CD8-positive, alpha-beta memory T cell (primary cell): ENCODE results near the gene DAPK3. TPM values are rescaled to one million over a fixed set of nuclear protein-coding genes. Genes with fewer than 3 reads are reported as not detected.

Source experiments
- CTCF ChIA-PET: fragments of 350-600 bp; sonication (Branson Sonifier 250); formaldehyde crosslinking; loops from one replicate; lab custom pipeline; 2021; ENCODE audit warnings: antibody characterized with exemption; lab: Charles Lee
- POLR2A ChIA-PET: fragments of 350-600 bp; sonication (Branson Sonifier 250); formaldehyde crosslinking; loops from one replicate; lab custom pipeline; 2021; ENCODE audit warnings: antibody characterized with exemption; lab: Charles Lee
- DNase-seq, 5 donors: peaks; one replicate each; pipeline versions ENCODE4 v3.0.0 to v3.0.0-alpha.2; 2020 to 2022; ENCODE audit warnings: mixed read lengths in 1 of 5
- H3K27ac ChIP-seq: one replicate; pipeline ENCODE4 v1.7.0; 2013; ENCODE audit warnings: low read depth, mild to moderate bottlenecking, low read length, moderate library complexity
- H3K27me3 ChIP-seq: 2 replicates; pipeline ENCODE4 v1.7.0; 2013; ENCODE audit warnings: low read length, mild to moderate bottlenecking; ENCODE audit not compliant: insufficient read depth, poor library complexity, severe bottlenecking
- H3K36me3 ChIP-seq: 2 replicates; pipeline ENCODE4 v1.7.0; 2013; ENCODE audit warnings: mild to moderate bottlenecking, low read length, moderate library complexity; ENCODE audit not compliant: insufficient read depth
- H3K4me1 ChIP-seq: 2 replicates; pipeline ENCODE4 v1.7.0; 2013; ENCODE audit warnings: mild to moderate bottlenecking, low read length, moderate library complexity; ENCODE audit not compliant: insufficient read depth
- H3K4me3 ChIP-seq: 2 replicates; pipeline ENCODE4 v1.7.0; 2013; ENCODE audit warnings: mild to moderate bottlenecking, low read length
- H3K9me3 ChIP-seq: 2 replicates; pipeline ENCODE4 v1.7.0; 2013; ENCODE audit warnings: mild to moderate bottlenecking, low read length
- H3K27ac Mint-ChIP-seq, 8 donors: one replicate each; pipeline ENCODE4 v1.8.0; 2020 to 2021; ENCODE audit warnings: mixed read lengths in 8 of 8, mild to moderate bottlenecking in 6 of 8, inconsistent platforms in 3 of 8, moderate library complexity in 3 of 8
- H3K27me3 Mint-ChIP-seq, 2 donors: one replicate each; pipeline ENCODE4 v1.8.0; 2020 to 2021; ENCODE audit warnings: mixed read lengths in 2 of 2, mild to moderate bottlenecking in 1 of 2, moderate library complexity in 1 of 2
- H3K36me3 Mint-ChIP-seq, 3 donors: one replicate each; pipeline ENCODE4 v1.8.0; 2020 to 2021; ENCODE audit warnings: mixed read lengths in 3 of 3, inconsistent platforms in 1 of 3, mild to moderate bottlenecking in 1 of 3
- H3K4me1 Mint-ChIP-seq, 3 donors: one replicate each; pipeline ENCODE4 v1.8.0; 2020 to 2021; ENCODE audit warnings: mixed read lengths in 3 of 3, inconsistent platforms in 1 of 3, mild to moderate bottlenecking in 1 of 3
- H3K4me3 Mint-ChIP-seq, 7 donors: one replicate each; pipeline ENCODE4 v1.8.0; 2020 to 2021; ENCODE audit warnings: mixed read lengths in 7 of 7, mild to moderate bottlenecking in 6 of 7, moderate library complexity in 4 of 7, inconsistent platforms in 2 of 7
- H3K9me3 Mint-ChIP-seq, 5 donors: one replicate each; pipeline ENCODE4 v1.8.0; 2020 to 2022; ENCODE audit warnings: mixed read lengths in 5 of 5, mild to moderate bottlenecking in 3 of 5, moderate library complexity in 2 of 5, inconsistent platforms in 1 of 5
- polyA plus RNA-seq: library from polyadenylated mRNA; unstranded; fragments of 300-500 nt; fragmentation: Illumina TruSeq; gene quantifications from one replicate; pipeline ENCODE4 v1.2.3, GENCODE V29; 2021
- total RNA-seq, 2 experiments: library from RNA; stranded (reverse); gene quantifications; one replicate each; pipeline ENCODE4 v1.2.3, GENCODE V29; 2021

Gene DAPK3
- total and polyA plus RNA-seq, 3 experiments from 2014 or later, result 38.5 to 44.9 (median 42.5) TPM

GRCh38 chr19:3923912-3924311, 47.0 kb downstream of the DAPK3 start:
- no peaks in the 10 kb centered on the region for H3K36me3 ChIP-seq
- H3K4me1 ChIP-seq, result no peaks in the 10 kb centered on the region
- Mint-ChIP-seq H3K9me3 (peaks cover 0 to 13% (median 8%) of the 10 kb centered on the region in 5 donors), H3K36me3 (peaks cover 0 to 5% (median 5%) of the 10 kb centered on the region in 3 donors), H3K4me3 (no peak overlapping the region), H3K27ac (no peak overlapping the region), H3K4me1 (no peaks in the 10 kb centered on the region), H3K27me3 (peaks cover 8 to 10% of the 10 kb centered on the region in 2 donors)
- H3K4me3 ChIP-seq, result no peak overlapping the region
- DNase-seq, result no peak
- POLR2A ChIA-PET, result no interaction called here
- CTCF ChIA-PET, result no interaction called here
- no peaks in the 10 kb centered on the region for H3K9me3 ChIP-seq
- H3K27me3 ChIP-seq, result no peaks in the 10 kb centered on the region
- H3K27ac ChIP-seq, result no peak overlapping the region

GRCh38 chr19:3923096-3923758, 47.7 kb downstream of the DAPK3 start:
- H3K36me3 ChIP-seq, result no peaks in the 10 kb centered on the region
- no peak for DNase-seq
- H3K4me1 Mint-ChIP-seq, result no peaks in the 10 kb centered on the region
- no peaks in the 10 kb centered on the region for H3K27me3 ChIP-seq
- H3K4me3 Mint-ChIP-seq, result no peak overlapping the region
- H3K27ac Mint-ChIP-seq, result no peak overlapping the region
- no peak overlapping the region for H3K27ac ChIP-seq
- POLR2A ChIA-PET, result no interaction called here
- peaks cover 0 to 5% (median 5%) of the 10 kb centered on the region in 3 donors for H3K36me3 Mint-ChIP-seq
- CTCF ChIA-PET, result no interaction called here
- peaks cover 0 to 13% (median 8%) of the 10 kb centered on the region in 5 donors for H3K9me3 Mint-ChIP-seq
- peaks cover 11 to 12% of the 10 kb centered on the region in 2 donors for H3K27me3 Mint-ChIP-seq
- no peaks in the 10 kb centered on the region for H3K4me1 ChIP-seq
- H3K9me3 ChIP-seq, result no peaks in the 10 kb centered on the region
- H3K4me3 ChIP-seq, result no peak overlapping the region

- H3K4me3 Mint-ChIP-seq, result no peak overlapping the region
- H3K27me3 Mint-ChIP-seq, result peaks cover 12 to 18% of the 10 kb centered on the region in 2 donors
- H3K9me3 Mint-ChIP-seq, result peaks cover 0 to 12% (median 8%) of the 10 kb centered on the region in 5 donors
- peaks cover 0 to 5% (median 5%) of the 10 kb centered on the region in 3 donors for H3K36me3 Mint-ChIP-seq
- H3K27ac Mint-ChIP-seq, result no peak overlapping the region
- ChIA-PET POLR2A (no interaction called here), CTCF (no interaction called here)
- no peak overlapping the region for H3K4me3 ChIP-seq
- H3K4me1 Mint-ChIP-seq, result no peaks in the 10 kb centered on the region
- DNase-seq, result no peak
- H3K4me1 ChIP-seq, result no peaks in the 10 kb centered on the region
- H3K27ac ChIP-seq, result no peak overlapping the region
- no peaks in the 10 kb centered on the region for H3K36me3 ChIP-seq
- H3K27me3 ChIP-seq, result no peaks in the 10 kb centered on the region
- no peaks in the 10 kb centered on the region for H3K9me3 ChIP-seq
These were observed 51.1 kb downstream of the DAPK3 start for GRCh38 chr19:3919793-3920192.

- Mint-ChIP-seq H3K9me3 (peaks cover 0 to 3% (median 0%) of the 10 kb centered on the region in 5 donors), H3K4me3 (no peak overlapping the region), H3K27ac (no peak overlapping the region), H3K36me3 (peaks cover 0 to 2% (median 0%) of the 10 kb centered on the region in 3 donors), H3K4me1 (no peaks in the 10 kb centered on the region), H3K27me3 (peaks cover 12 to 16% of the 10 kb centered on the region in 2 donors)
- Histone ChIP-seq H3K4me3 (no peak overlapping the region), H3K4me1 (no peaks in the 10 kb centered on the region), H3K27me3 (no peaks in the 10 kb centered on the region), H3K27ac (no peak overlapping the region), H3K36me3 (no peaks in the 10 kb centered on the region), H3K9me3 (no peaks in the 10 kb centered on the region)
- POLR2A ChIA-PET, result no interaction called here
- no peak for DNase-seq
- CTCF ChIA-PET, result no interaction called here
These were observed 54.9 kb downstream of the DAPK3 start for GRCh38 chr19:3916033-3916432.

- H3K4me3 Mint-ChIP-seq, result no peak overlapping the region
- peaks cover 8 to 14% of the 10 kb centered on the region in 2 donors for H3K27me3 Mint-ChIP-seq
- no peak overlapping the region for H3K4me3 ChIP-seq
- no peak for DNase-seq
- no peak overlapping the region for H3K27ac ChIP-seq
- H3K9me3 ChIP-seq, result peaks cover 6% of the 10 kb centered on the region
- CTCF ChIA-PET, result interaction anchor here (0.9 kb wide), 1 partner anchor 16 kb away, joined by 3 read pairs; no protein-coding TSS in a partner anchor
- H3K9me3 Mint-ChIP-seq, result peaks cover 0 to 6% (median 5%) of the 10 kb centered on the region in 5 donors
- H3K36me3 ChIP-seq, result no peaks in the 10 kb centered on the region
- H3K27me3 ChIP-seq, result no peaks in the 10 kb centered on the region
- no peaks in the 10 kb centered on the region for H3K4me1 Mint-ChIP-seq
- POLR2A ChIA-PET, result no interaction called here
- H3K36me3 Mint-ChIP-seq, result peaks cover 0 to 2% (median 0%) of the 10 kb centered on the region in 3 donors
- H3K27ac Mint-ChIP-seq, result no peak overlapping the region
- H3K4me1 ChIP-seq, result no peaks in the 10 kb centered on the region
These were observed 56.7 kb downstream of the DAPK3 start for GRCh38 chr19:3914199-3914598.

GRCh38 chr19:3910105-3910504, 60.8 kb downstream of the DAPK3 start:
- Histone ChIP-seq H3K9me3 (peaks cover 6% of the 10 kb centered on the region), H3K4me3 (no peak overlapping the region), H3K27ac (no peak overlapping the region), H3K36me3 (no peaks in the 10 kb centered on the region), H3K4me1 (no peaks in the 10 kb centered on the region), H3K27me3 (no peaks in the 10 kb centered on the region)
- no peak overlapping the region for H3K4me3 Mint-ChIP-seq
- CTCF ChIA-PET, result no interaction called here
- DNase-seq, result no peak
- no peaks in the 10 kb centered on the region for H3K4me1 Mint-ChIP-seq
- H3K36me3 Mint-ChIP-seq, result peaks cover 0 to 2% (median 0%) of the 10 kb centered on the region in 3 donors
- peaks cover 3 to 12% of the 10 kb centered on the region in 2 donors for H3K27me3 Mint-ChIP-seq
- POLR2A ChIA-PET, result no interaction called here
- no peak overlapping the region for H3K27ac Mint-ChIP-seq
- peaks cover 0 to 7% (median 5%) of the 10 kb centered on the region in 5 donors for H3K9me3 Mint-ChIP-seq

Other genes starting within 250 kb of the DAPK3 start
- gene APBA3, start 209.4 kb downstream of the DAPK3 start, total RNA-seq, result 10 to 100 TPM; 36.3 to 39.0 TPM
- 40.8 TPM for gene APBA3, start 209.4 kb downstream of the DAPK3 start, polyA plus RNA-seq
- gene MRPL54, start 208.4 kb downstream of the DAPK3 start, total RNA-seq, result 10 to 100 TPM; 85.0 to 95.3 TPM
- gene MRPL54, start 208.4 kb downstream of the DAPK3 start, polyA plus RNA-seq, result 113 TPM
- not detected for gene RAX2, start 198.9 kb downstream of the DAPK3 start, total RNA-seq
- not detected for gene RAX2, start 198.9 kb downstream of the DAPK3 start, polyA plus RNA-seq
- 10 to 100 TPM; 27.6 to 28.1 TPM for gene MATK, start 184.7 kb downstream of the DAPK3 start, total RNA-seq
- 142 TPM for gene MATK, start 184.7 kb downstream of the DAPK3 start, polyA plus RNA-seq
- under 1 TPM; 0.57 to 0.71 TPM for gene ZFR2, start 102.1 kb downstream of the DAPK3 start, total RNA-seq
- 4.8 TPM for gene ZFR2, start 102.1 kb downstream of the DAPK3 start, polyA plus RNA-seq
- not detected for gene ATCAY, start 90.4 kb downstream of the DAPK3 start, total RNA-seq
- gene ATCAY, start 90.4 kb downstream of the DAPK3 start, polyA plus RNA-seq, result not detected
- gene NMRK2, start 38.0 kb downstream of the DAPK3 start, total RNA-seq, result not detected
- gene NMRK2, start 38.0 kb downstream of the DAPK3 start, polyA plus RNA-seq, result not detected
- 1,000 to 10,000 TPM; 3,106 to 3,129 TPM for gene EEF2, start 14.4 kb upstream of the DAPK3 start, total RNA-seq
- gene EEF2, start 14.4 kb upstream of the DAPK3 start, polyA plus RNA-seq, result 533 TPM
- 10 to 100 TPM; 29.1 to 33.8 TPM for gene PIAS4, start 36.6 kb upstream of the DAPK3 start, total RNA-seq
- 6.3 TPM for gene PIAS4, start 36.6 kb upstream of the DAPK3 start, polyA plus RNA-seq
- 10 to 100 TPM; 44.1 to 46.8 TPM for gene ZBTB7A, start 95.8 kb upstream of the DAPK3 start, total RNA-seq
- 86.1 TPM for gene ZBTB7A, start 95.8 kb upstream of the DAPK3 start, polyA plus RNA-seq
- 100 to 1,000 TPM; 161 to 164 TPM for gene MAP2K2, start 153.0 kb upstream of the DAPK3 start, total RNA-seq
- 122 TPM for gene MAP2K2, start 153.0 kb upstream of the DAPK3 start, polyA plus RNA-seq
- not detected for gene CREB3L3, start 182.5 kb upstream of the DAPK3 start, total RNA-seq
- gene CREB3L3, start 182.5 kb upstream of the DAPK3 start, polyA plus RNA-seq, result 0.07 TPM
- 10 to 100 TPM; 33.5 to 38.6 TPM for gene SIRT6, start 211.5 kb upstream of the DAPK3 start, total RNA-seq
- 1.6 TPM for gene SIRT6, start 211.5 kb upstream of the DAPK3 start, polyA plus RNA-seq
- under 1 TPM; 0.89 to 0.90 TPM for gene ANKRD24, start 211.6 kb upstream of the DAPK3 start, total RNA-seq
- 0.48 TPM for gene ANKRD24, start 211.6 kb upstream of the DAPK3 start, polyA plus RNA-seq